Muscle layer of duodenum (tissue), 2 donors: ENCODE results near the gene COL6A1.

Experiments used
- H3K27ac ChIP-seq: one replicate; pipeline ENCODE4 v1.7.0; 2013; ENCODE audit warnings: mild to moderate bottlenecking, low read length
- H3K27me3 ChIP-seq: one replicate; pipeline ENCODE4 v1.7.0; 2013; ENCODE audit warnings: low read depth, mild to moderate bottlenecking, control low read depth, low read length
- H3K36me3 ChIP-seq, 2 donors: one replicate each; pipeline ENCODE4 v1.7.0; 2013; ENCODE audit warnings: low read length in 2 of 2, control low read depth in 1 of 2, mild to moderate bottlenecking in 1 of 2; ENCODE audit not compliant: insufficient read depth in 2 of 2, control insufficient read depth in 1 of 2
- H3K4me1 ChIP-seq, 2 donors: one replicate each; pipeline ENCODE4 v1.7.0; 2013; ENCODE audit warnings: low read length in 2 of 2, mild to moderate bottlenecking in 2 of 2, control low read depth in 1 of 2, moderate library complexity in 1 of 2; ENCODE audit not compliant: insufficient read depth in 2 of 2, control insufficient read depth in 1 of 2
- H3K4me3 ChIP-seq, 2 donors: one replicate each; pipeline ENCODE4 v1.7.0; 2013; ENCODE audit warnings: low read length in 2 of 2, low read depth in 1 of 2, mild to moderate bottlenecking in 1 of 2
- H3K9me3 ChIP-seq, 2 donors: one replicate each; pipeline ENCODE4 v1.7.0; 2013; ENCODE audit warnings: low read length in 2 of 2, control low read depth in 1 of 2, mild to moderate bottlenecking in 1 of 2; ENCODE audit not compliant: control insufficient read depth in 1 of 2
- donor health status: healthy.

Gene COL6A1

DNA sequence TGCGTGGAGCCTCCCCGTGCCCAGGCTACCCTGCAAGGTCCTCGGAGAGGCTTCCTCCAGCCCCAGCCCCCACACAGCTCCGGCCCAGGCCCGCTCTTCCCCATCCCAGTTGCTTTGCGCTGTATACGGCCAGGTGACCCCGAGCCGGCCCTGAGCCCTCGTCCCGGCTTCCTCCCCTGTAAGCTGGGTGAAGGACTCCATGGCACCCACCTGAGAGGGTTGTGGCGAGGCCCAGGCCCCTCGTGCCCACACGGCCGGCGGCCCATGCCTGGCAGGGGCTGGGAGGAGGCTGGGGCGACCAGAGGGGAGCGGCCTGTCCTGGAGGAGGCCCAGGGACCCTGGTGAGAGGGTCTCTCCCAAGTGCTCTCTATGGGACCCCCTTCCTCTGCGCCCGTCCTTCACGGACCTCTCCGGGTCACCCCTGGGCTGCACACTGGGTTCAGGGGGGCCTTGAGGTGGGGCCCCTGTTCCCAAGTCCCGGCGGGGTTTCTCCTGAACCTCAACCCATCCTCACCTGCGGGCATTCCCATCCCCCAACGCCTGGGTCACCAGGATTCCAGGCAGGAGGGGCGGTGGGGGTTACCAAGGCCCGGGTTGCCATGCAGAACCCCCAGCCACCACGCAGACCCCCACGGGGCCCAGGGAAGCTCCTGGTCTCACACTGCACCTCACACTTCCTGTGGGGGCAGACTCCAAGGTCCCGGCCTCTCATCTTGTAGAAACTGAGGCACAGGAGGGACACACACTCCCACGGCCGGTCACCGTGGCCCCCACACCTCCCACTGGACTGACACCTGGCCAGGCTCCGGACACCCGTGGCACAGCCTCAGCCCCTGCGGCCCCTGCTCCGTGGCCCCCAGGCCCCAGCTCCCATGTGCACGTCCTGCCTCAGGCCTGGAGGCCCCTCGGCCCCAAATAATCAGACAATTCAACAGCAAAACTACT lies 25.2 kb downstream of the COL6A1 start:
- no peak overlapping the region for H3K27ac ChIP-seq
- no peak overlapping the region for H3K4me3 ChIP-seq
- H3K4me1 ChIP-seq: no peaks in the 10 kb centered on the region
- H3K27me3 ChIP-seq: no peaks in the 10 kb centered on the region
- peaks cover 0 to 25% of the 10 kb centered on the region in 2 donors for H3K36me3 ChIP-seq
- no peaks in the 10 kb centered on the region for H3K9me3 ChIP-seq

- Histone ChIP-seq H3K27me3 (no peaks in the 10 kb centered on the region), H3K9me3 (no peaks in the 10 kb centered on the region), H3K27ac (no peak overlapping the region), H3K4me1 (no peaks in the 10 kb centered on the region), H3K4me3 (no peak overlapping the region), H3K36me3 (peaks cover 0 to 18% of the 10 kb centered on the region in 2 donors)
Observed at GRCh38 chr21:46007492-46007868, 25.9 kb downstream of the COL6A1 start.

- no peaks in the 10 kb centered on the region for H3K9me3 ChIP-seq
- peaks cover 0 to 3% of the 10 kb centered on the region in 2 donors for H3K36me3 ChIP-seq
- no peak overlapping the region for H3K4me3 ChIP-seq
- no peaks in the 10 kb centered on the region for H3K4me1 ChIP-seq
- no peak overlapping the region for H3K27ac ChIP-seq
- H3K27me3 ChIP-seq: no peaks in the 10 kb centered on the region
Observed at GRCh38 chr21:46008893-46009621, 27.5 kb downstream of the COL6A1 start.

DNA sequence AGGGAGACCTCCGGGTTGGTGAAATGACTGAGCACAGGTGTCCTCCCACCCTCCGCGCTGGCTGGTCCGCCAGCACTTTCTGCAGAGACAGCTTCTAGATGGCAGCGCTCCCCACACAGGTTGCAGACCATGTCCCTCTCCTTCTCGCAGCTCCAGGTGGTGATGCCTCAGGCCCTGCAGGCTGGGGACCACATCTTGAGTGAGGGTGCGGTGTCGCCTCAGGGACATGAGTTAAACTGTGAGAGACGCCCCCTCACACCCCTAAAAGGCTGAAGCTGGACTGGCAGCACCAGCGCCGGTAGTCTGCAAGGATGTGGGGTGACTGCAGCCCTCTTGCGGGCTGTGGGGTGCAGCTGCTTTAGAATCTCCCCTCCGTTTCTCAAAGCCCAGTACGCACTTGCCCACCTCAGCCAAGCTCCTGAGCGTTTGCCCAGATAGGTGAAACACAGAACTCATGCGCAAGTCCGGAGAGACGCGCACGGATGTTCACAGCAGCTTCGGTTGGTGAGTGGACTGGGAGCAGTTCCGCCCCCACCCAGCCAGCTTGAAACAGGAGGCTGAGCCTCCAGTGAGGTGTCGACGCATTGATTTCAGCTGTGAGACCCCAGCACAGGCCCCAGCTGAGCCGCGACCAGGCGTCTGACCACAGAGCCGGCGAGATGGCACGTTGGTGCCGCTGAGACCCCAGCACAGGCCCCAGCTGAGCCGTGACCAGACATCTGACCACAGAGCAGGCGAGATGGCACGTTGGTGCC lies 28.6 kb downstream of the COL6A1 start:
- Histone ChIP-seq H3K4me3 (no peak overlapping the region), H3K27me3 (no peaks in the 10 kb centered on the region), H3K36me3 (no peaks in the 10 kb centered on the region), H3K4me1 (no peaks in the 10 kb centered on the region), H3K27ac (no peak overlapping the region), H3K9me3 (no peaks in the 10 kb centered on the region)

DNA sequence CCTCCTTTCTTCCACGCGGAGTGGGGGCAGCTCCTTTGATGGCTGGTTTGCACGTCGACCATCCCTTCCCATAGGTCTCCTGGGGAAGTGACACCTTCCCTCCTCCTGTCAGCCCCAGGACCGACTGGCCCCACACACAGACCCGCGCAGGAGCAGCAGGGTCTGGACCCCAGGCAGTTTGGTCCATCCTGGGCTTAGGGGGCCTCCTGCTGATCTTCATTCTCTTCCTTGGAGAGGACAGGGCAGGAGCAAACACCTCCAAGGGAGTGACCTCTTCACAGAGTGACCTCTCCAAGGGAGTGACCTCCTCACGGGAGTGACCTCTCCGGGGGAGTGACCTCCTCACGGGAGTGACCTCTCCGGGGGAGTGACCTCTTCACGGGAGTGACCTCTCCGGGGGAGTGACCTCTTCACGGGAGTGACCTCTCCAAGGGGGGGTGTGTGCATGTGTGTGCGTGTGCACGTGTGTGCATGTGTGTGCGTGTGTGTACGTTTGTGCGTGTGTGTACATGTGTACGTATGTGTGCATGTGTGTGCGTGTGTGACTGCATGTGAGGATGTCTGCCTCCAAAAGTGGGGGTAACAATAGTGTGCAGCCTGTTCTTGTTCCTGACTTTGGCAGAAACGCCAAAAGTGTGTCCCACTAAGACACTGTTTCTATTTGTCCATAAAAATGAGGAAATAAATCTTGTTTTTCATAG lies 29.8 kb downstream of the COL6A1 start:
- Histone ChIP-seq H3K27me3 (no peaks in the 10 kb centered on the region), H3K36me3 (no peaks in the 10 kb centered on the region), H3K4me1 (no peaks in the 10 kb centered on the region)

GRCh38 chr21:46012154-46012553 lies 30.6 kb downstream of the COL6A1 start:
- Histone ChIP-seq H3K4me1 (no peaks in the 10 kb centered on the region), H3K9me3 (no peaks in the 10 kb centered on the region), H3K4me3 (no peak overlapping the region), H3K27me3 (no peaks in the 10 kb centered on the region), H3K36me3 (no peaks in the 10 kb centered on the region), H3K27ac (no peak overlapping the region)

More for the DNA sequence above, 29.8 kb downstream of the COL6A1 start:
- H3K9me3 ChIP-seq: no peaks in the 10 kb centered on the region
- no peak overlapping the region for H3K27ac ChIP-seq
- no peak overlapping the region for H3K4me3 ChIP-seq

- H3K4me3 ChIP-seq: no peak overlapping the region
- H3K36me3 ChIP-seq: no peaks in the 10 kb centered on the region
- H3K27ac ChIP-seq: no peak overlapping the region
- no peaks in the 10 kb centered on the region for H3K4me1 ChIP-seq
- H3K27me3 ChIP-seq: no peaks in the 10 kb centered on the region
- no peaks in the 10 kb centered on the region for H3K9me3 ChIP-seq
Observed at GRCh38 chr21:46014828-46015227, 33.3 kb downstream of the COL6A1 start.

- Histone ChIP-seq H3K36me3 (no peaks in the 10 kb centered on the region), H3K9me3 (no peaks in the 10 kb centered on the region), H3K4me1 (peaks cover 0 to 4% of the 10 kb centered on the region in 2 donors), H3K4me3 (no peak overlapping the region), H3K27me3 (no peaks in the 10 kb centered on the region), H3K27ac (no peak overlapping the region)
Observed at GRCh38 chr21:46017148-46017547, 35.6 kb downstream of the COL6A1 start.

DNA sequence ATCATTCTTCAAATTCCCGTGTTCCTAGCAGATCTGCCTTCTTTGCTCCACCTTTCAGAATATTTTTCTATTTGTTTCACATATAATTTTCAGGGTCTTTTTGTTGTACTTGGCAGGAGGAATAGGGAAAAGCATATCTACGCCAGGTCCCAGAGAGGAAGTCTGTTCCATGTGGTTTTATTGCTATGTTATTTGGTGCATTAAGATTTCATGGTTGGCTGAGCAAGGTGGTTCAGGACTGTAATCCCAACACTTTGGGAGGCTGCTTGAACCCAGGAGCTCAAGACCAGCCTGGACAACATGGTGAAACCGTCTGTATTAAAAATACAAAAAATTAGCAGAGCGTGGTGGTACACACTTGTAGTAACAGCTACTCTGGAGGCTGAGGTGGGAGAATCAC lies 36.1 kb downstream of the COL6A1 start:
- Histone ChIP-seq H3K4me3 (no peak overlapping the region), H3K9me3 (no peaks in the 10 kb centered on the region), H3K27me3 (no peaks in the 10 kb centered on the region), H3K36me3 (no peaks in the 10 kb centered on the region), H3K27ac (no peak overlapping the region), H3K4me1 (peaks cover 3 to 4% of the 10 kb centered on the region in 2 donors)

- no peak overlapping the region for H3K4me3 ChIP-seq
- no peaks in the 10 kb centered on the region for H3K27me3 ChIP-seq
- H3K9me3 ChIP-seq: no peaks in the 10 kb centered on the region
- H3K36me3 ChIP-seq: no peaks in the 10 kb centered on the region
- no peak overlapping the region for H3K27ac ChIP-seq
- H3K4me1 ChIP-seq: peaks cover 4 to 13% of the 10 kb centered on the region in 2 donors
Observed at GRCh38 chr21:46018615-46019014, 37.0 kb downstream of the COL6A1 start.
